ACC112 (cell line): ENCODE results near the gene SARDH.

Source experiments
- H2AFZ ChIP-seq: fragments of 200-600 bp; sonication (generic); one replicate; pipeline ENCODE4 v1.6.0; 2017; ENCODE audit warnings: antibody characterized with exemption, low read length; ENCODE audit not compliant: unreplicated experiment
- H3K27ac ChIP-seq: fragments of 200-600 bp; sonication (generic); 2 replicates; pipeline ENCODE4 v1.5.1; 2014; ENCODE audit warnings: low read depth, mild to moderate bottlenecking, antibody characterized with exemption, low read length, moderate library complexity
- H3K27me3 ChIP-seq: fragments of 200-600 bp; sonication (generic); 2 replicates; pipeline ENCODE4 v1.6.1; 2014; ENCODE audit warnings: mild to moderate bottlenecking, antibody characterized with exemption, low read length, moderate library complexity, mixed read lengths; ENCODE audit not compliant: insufficient read depth
- H3K36me3 ChIP-seq: fragments of 200-600 bp; sonication (generic); 2 replicates; pipeline ENCODE4 v1.6.1; 2016; ENCODE audit warnings: mild to moderate bottlenecking, antibody characterized with exemption, low read length, moderate library complexity, mixed read lengths; ENCODE audit not compliant: insufficient read depth
- H3K4me1 ChIP-seq: fragments of 200-600 bp; sonication (generic); one replicate; pipeline ENCODE4 v1.6.1; 2016; ENCODE audit warnings: low read length, mixed read lengths; ENCODE audit not compliant: insufficient read depth, unreplicated experiment, control insufficient read depth
- H3K4me3 ChIP-seq: fragments of 200-600 bp; sonication (generic); 2 replicates; pipeline ENCODE4 v1.5.1; 2014; ENCODE audit warnings: mild to moderate bottlenecking, low read depth, low read length
- H3K79me2 ChIP-seq: fragments of 200-600 bp; sonication (generic); one replicate; pipeline ENCODE4 v1.6.0; 2016; ENCODE audit warnings: low read length; ENCODE audit not compliant: control insufficient read depth, unreplicated experiment, insufficient read depth

SARDH gene

GRCh38 chr9:133665535-133665934 lies 72.6 kb downstream of the SARDH start:
- Histone ChIP-seq H3K4me1 (no peaks in the 10 kb centered on the region), H2AFZ (no peak overlapping the region), H3K27ac (no peak overlapping the region)

GRCh38 chr9:133665096-133665495 lies 73.1 kb downstream of the SARDH start:
- no peak overlapping the region for H2AFZ ChIP-seq
- no peaks in the 10 kb centered on the region for H3K79me2 ChIP-seq
- no peaks in the 10 kb centered on the region for H3K36me3 ChIP-seq
- H3K27ac ChIP-seq = no peak overlapping the region
- H3K4me1 ChIP-seq = no peaks in the 10 kb centered on the region
- no peak overlapping the region for H3K4me3 ChIP-seq
- H3K27me3 ChIP-seq = no peaks in the 10 kb centered on the region

More at GRCh38 chr9:133665535-133665934, 72.6 kb downstream of the SARDH start:
- Histone ChIP-seq H3K27me3 (no peaks in the 10 kb centered on the region), H3K79me2 (no peaks in the 10 kb centered on the region), H3K36me3 (no peaks in the 10 kb centered on the region), H3K4me3 (no peak overlapping the region)

GRCh38 chr9:133664173-133665050 lies 73.7 kb downstream of the SARDH start:
- no peaks in the 10 kb centered on the region for H3K36me3 ChIP-seq
- no peak overlapping the region for H3K27ac ChIP-seq

GRCh38 chr9:133661846-133662540 lies 76.2 kb downstream of the SARDH start:
- Histone ChIP-seq H3K4me1 (peaks cover 16% of the 10 kb centered on the region), H3K36me3 (no peaks in the 10 kb centered on the region), H3K4me3 (no peak overlapping the region), H3K79me2 (no peaks in the 10 kb centered on the region), H2AFZ (no peak overlapping the region), H3K27ac (no peak overlapping the region), H3K27me3 (no peaks in the 10 kb centered on the region)

More at GRCh38 chr9:133664173-133665050, 73.7 kb downstream of the SARDH start:
- Histone ChIP-seq H3K27me3 (no peaks in the 10 kb centered on the region), H3K4me3 (no peak overlapping the region), H3K79me2 (no peaks in the 10 kb centered on the region), H3K4me1 (peaks cover 3% of the 10 kb centered on the region), H2AFZ (no peak overlapping the region)

- Histone ChIP-seq H3K27me3 (peaks cover 22% of the 10 kb centered on the region), H3K36me3 (no peaks in the 10 kb centered on the region), H3K79me2 (no peaks in the 10 kb centered on the region), H3K27ac (no peak overlapping the region), H3K4me3 (peak overlapping the region; percentile 71; the same call in 1 of the 2 replicates), H2AFZ (no peak overlapping the region), H3K4me1 (peaks cover 16% of the 10 kb centered on the region)
These were observed 78.6 kb downstream of the SARDH start for GRCh38 chr9:133659516-133659915.

GRCh38 chr9:133658442-133659431 lies 79.4 kb downstream of the SARDH start:
- Histone ChIP-seq H3K36me3 (no peaks in the 10 kb centered on the region), H3K4me3 (peak overlapping the region; percentile 71), H2AFZ (peak overlapping the region; percentile 82), H3K79me2 (no peaks in the 10 kb centered on the region), H3K27me3 (peaks cover 26% of the 10 kb centered on the region), H3K27ac (no peak overlapping the region), H3K4me1 (peaks cover 16% of the 10 kb centered on the region)

GRCh38 chr9:133657120-133657661 lies 81.0 kb downstream of the SARDH start:
- no peak overlapping the region for H3K27ac ChIP-seq
- no peaks in the 10 kb centered on the region for H3K36me3 ChIP-seq
- H2AFZ ChIP-seq = no peak overlapping the region
- H3K27me3 ChIP-seq = peaks cover 26% of the 10 kb centered on the region
- no peaks in the 10 kb centered on the region for H3K79me2 ChIP-seq
- peaks cover 16% of the 10 kb centered on the region for H3K4me1 ChIP-seq
- no peak overlapping the region for H3K4me3 ChIP-seq

- Histone ChIP-seq H3K27ac (no peak overlapping the region), H3K4me1 (peaks cover 16% of the 10 kb centered on the region), H2AFZ (no peak overlapping the region), H3K4me3 (no peak overlapping the region), H3K36me3 (no peaks in the 10 kb centered on the region), H3K27me3 (peaks cover 28% of the 10 kb centered on the region), H3K79me2 (no peaks in the 10 kb centered on the region)
These were observed 81.7 kb downstream of the SARDH start for GRCh38 chr9:133656211-133657119.

GRCh38 chr9:133655701-133656100 lies 82.5 kb downstream of the SARDH start:
- no peaks in the 10 kb centered on the region for H3K36me3 ChIP-seq
- H3K79me2 ChIP-seq = no peaks in the 10 kb centered on the region
- H3K27ac ChIP-seq = no peak overlapping the region
- no peak overlapping the region for H2AFZ ChIP-seq
- peaks cover 33% of the 10 kb centered on the region for H3K27me3 ChIP-seq
- H3K4me1 ChIP-seq = peaks cover 16% of the 10 kb centered on the region
- no peak overlapping the region for H3K4me3 ChIP-seq
